ENCODE measurements around the gene PPFIBP2.
A peak's percentile ranks its signal among the peaks of the same experiment; 100 is the strongest.

The PPFIBP2 gene

DNA sequence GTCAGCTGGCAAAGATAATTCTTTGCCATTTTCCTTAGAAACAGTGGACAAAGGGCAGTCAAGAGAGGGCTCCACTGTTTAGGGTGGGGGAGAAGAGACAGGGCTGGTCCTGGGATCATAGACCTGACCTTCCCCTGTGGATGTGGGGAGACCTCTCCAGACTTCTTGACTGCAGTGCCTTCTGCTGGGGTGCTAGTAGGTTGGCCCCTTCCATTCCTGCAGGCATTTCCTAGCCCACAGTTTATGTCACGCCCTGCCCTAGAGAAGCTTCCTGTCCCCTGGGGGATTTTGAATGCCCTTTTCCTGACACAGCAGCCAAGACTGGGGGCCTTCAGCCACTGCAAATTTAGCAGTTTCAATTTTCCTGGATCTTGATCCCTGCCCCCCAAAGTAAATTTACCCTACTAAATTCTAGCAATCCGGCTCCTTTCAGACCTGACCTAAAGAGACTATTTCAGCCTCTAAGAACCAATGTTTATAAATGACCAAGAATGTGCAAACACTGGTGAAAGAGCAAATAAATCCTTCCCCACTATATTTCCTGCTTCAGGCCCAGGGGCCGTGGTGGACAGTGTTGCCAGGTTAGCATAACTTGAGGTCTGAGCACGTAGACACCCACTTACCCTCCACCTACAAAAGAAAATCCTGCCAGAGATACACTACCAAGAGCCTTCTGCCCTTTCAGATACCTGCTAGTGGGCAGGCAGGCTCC lies 58.4 kb downstream of the PPFIBP2 start:
- DNase-seq (ENCODE audit: low read depth, low spot score): no peak

DNA sequence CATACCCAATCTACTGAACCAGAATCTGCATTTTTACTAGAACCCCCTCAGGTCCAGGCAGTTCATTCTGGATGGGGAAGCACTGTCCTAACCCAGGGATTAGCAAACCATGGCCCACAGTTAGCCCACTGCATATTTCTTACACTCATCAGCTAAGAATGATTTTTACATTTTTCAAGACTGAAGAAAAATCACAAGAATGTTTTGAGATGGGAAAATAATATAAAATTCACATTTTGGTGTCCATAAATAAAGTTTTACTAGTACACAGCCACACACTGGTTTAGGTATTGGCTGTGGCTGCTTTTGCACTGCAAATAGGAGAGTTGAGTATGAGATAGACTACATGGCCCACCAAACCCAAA lies 59.4 kb downstream of the PPFIBP2 start:
- no peak overlapping the region for H3K4me3 ChIP-seq (ENCODE audit: low read length)
- DNase-seq (ENCODE audit: low read depth, low spot score): no peak

More for the DNA sequence above, 58.4 kb downstream of the PPFIBP2 start:
- H3K4me3 ChIP-seq (ENCODE audit: low read length): no peak overlapping the region

DNA sequence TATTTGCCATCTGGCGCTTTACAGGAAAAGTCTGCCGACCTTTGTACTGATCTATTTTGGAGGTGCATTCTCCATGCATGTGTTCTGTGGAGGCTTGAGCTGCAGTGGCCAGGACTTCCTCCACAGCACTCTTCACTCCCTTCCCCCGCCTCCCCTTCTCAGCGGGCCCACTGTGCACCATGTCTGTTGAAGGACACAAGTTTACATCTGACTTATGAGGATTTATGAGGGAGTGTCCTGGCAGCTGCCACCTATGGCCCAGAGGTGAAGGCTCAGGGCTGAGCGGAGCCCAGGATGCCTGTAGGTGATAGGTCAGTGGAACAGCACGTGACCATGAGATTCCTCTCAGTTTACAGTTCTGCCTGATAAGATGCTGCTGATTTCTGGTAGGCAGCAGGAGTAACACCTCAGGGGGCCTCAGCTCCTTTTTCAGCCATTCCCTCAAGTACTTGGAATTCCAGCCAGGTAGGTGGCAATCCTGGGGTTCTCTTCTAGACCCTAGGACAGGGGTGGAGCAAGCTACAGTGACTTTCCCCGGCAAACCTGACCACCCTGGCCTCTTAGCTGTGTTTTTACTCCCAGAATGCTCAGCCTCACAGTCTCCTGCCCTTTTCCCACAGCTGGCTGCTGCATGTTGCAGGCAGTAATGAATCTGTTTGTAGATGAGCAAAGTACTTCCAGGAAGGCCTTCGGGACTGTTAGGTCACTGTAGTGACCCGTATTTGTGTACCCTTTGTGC lies 59.9 kb downstream of the PPFIBP2 start:
- H3K4me3 ChIP-seq (ENCODE audit: low read length): no peak overlapping the region
- DNase-seq (ENCODE audit: low read depth, low spot score): no peak

DNA sequence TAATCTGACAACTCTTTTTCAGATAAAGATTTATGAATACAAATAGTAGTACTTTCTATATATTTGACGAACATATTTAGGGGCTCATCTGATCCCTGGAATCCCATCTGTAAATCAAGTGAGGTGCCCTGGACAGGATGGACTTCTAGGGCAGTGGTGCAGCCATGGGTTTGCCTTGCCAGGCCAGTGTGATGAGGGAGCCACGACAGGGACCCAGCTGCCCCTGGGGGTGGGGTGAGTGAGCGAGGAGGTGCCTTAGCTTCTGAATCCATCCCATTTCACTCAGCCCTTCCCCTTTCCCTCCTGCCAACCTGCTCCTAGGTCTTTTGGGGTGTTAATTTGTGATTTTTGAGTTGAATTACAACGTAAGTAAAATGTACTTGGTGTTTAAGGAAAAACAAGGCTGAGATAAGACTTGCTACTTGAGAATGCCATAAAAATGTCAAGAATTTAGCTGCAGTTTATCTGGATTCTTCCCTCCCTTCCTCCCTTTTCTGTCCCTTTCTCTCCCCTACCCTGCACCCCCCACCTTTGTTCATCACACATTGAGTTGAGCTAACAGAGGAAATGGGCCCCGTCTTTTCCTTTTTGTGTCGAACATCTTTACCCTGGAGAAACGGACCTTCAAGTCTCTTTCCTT lies 60.8 kb downstream of the PPFIBP2 start:
- no peak for DNase-seq (ENCODE audit: low read depth, low spot score)
- H3K4me3 ChIP-seq (ENCODE audit: low read length): no peak overlapping the region

DNA sequence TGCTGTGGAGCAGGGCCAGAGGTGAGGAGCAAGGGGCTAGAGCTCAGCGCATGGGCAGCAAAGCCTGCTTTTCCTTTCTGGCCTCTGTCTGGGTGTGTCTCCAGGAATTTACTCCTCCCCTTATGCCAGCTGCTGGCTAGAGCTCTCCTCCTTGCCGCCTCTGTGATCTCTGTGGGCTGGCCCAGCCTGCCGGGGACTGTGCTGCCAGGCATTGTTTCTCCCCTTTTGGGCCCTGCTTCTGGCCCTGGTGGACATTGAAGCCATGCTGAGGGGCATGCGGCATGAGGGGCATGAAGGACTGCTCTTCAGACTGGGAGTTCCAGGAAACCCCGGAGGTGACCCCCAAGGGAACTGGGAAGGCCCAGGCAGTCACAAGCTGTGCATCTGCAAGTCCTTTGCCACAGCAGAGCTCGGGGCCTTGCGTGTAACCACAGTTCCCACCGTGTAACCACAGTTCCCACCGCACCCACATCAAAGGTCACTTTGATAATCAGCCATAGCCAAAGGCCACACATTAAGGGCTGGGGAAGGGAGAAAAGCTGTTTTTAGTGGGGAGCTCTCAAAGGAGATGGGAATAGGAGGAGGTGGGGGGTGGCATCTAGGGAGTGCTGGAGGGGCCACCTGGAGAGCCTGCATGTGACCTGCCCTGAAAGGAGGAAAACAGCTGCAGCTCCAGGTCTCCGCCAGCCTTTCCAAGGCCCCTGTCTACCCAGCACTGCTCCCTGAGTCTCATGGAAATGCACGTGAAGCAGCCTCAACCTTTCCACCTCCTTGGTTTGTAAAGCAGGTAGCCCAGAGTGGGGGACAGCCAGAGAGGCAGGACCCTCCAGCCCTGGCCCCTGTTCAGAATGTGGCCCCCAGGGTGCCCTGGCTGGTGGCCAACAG lies 62.3 kb downstream of the PPFIBP2 start:
- peak; percentile 84 for DNase-seq (ENCODE audit: low read depth, low spot score)
- H3K4me3 ChIP-seq (ENCODE audit: low read length): no peak overlapping the region

DNA sequence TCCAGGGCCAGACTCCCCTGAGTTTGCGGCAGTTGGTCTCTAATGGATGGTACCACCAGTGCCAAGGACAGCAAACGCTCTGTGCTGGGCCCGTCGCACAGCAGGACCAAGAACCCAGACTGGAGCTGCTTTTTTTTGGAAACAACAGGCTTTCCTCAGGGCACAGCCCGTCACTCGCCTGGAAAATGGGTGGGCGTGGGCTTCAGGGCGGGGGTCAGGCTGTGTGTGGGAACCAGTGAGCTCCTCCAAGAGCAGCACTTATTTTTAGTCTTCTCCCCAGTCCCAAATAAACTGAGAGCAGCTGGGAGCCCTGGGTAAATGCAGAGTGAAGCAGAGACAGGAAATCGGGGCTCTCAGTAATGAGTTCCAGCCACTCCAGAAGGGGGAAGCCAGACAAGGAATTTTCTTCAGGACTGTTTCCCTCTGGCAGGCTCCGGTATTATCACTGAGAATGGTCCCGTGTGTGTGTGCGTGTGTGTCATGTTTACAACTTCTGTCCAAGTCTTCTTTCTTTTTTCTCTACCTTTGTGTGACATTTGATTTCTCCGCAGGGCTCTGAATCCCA lies 63.0 kb downstream of the PPFIBP2 start:
- no peak overlapping the region for H3K4me3 ChIP-seq (ENCODE audit: low read length)
- DNase-seq (ENCODE audit: low read depth, low spot score): no peak

DNA sequence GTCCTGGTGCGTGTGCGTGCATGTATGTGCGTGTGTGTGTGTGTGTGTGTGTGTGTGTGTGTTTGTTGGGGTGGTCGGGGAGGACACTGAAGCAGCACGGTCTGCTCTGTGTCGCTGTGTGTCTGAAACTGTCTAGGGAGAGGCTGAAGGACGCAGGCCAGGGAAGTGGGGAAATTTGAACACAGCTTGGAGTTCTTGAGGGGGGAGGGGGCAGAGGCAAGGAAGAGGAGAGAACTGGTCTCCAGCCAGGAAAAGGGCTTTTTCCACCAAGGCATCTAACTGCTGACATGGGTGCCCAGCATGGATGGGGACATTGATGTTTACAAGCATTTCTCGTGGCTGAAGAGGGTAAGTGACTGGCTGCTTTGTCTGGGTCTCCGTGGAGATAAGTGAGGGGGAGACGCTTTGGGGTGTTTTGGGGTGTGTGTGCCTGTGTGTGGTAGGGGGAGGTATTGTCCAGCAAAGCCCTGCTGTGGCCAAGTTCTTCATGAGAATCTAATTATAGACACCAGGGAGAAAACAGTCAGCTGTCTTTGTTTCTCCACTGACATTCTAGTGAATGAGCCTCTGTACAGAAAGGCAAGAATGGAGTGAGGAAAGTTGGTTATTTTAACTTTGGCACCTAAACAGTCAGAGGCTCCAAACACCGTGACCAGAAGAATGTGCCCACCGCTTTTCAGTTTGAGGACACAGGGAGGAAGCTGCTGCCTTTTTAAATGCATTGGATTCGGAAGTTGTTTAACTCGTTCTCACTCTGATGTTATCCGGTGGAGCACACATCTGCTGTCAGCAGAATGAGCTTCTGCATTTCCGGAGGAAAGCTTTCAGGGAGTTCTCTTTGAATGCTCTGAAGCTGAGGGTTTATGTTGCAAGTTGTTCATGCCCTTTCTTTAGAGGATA lies 63.7 kb downstream of the PPFIBP2 start:
- DNase-seq (ENCODE audit: low read depth, low spot score): peak; percentile 82
- H3K4me3 ChIP-seq (ENCODE audit: low read length): peak overlapping the region; percentile 30

DNA sequence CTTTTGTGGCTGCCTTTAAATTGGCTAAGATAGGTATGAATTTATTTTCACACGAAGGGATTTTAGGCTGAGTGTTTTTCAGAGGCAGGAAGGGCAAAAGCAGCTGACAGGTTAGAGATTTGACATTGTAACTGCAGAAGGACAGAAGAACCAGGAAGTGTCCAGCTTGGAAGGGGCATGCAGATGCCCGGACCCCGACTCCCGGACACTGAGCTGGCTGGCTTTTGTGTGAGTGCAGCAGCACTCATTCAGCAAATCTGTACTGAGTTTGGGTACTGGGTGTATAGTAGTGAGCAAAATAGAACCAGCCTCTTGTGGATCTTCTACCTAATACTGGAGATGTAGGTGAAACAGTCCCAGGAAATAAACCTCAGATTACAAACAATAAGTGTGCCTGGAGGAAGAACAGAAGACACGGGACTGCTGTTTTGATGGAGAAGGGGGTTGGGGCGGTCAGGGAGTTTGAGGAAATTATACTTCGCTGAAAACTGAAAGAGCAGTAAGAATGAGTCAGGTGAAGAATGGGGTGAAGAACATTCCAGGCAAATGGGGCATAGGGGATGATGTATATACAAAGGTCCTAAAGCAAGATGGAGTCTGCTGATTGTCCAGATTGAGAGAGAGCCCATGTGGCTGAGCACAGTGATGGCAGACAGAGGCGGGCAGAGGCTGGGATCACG lies 64.6 kb downstream of the PPFIBP2 start:
- H3K4me3 ChIP-seq (ENCODE audit: low read length): peak overlapping the region; percentile 30
- DNase-seq (ENCODE audit: low read depth, low spot score): no peak

DNA sequence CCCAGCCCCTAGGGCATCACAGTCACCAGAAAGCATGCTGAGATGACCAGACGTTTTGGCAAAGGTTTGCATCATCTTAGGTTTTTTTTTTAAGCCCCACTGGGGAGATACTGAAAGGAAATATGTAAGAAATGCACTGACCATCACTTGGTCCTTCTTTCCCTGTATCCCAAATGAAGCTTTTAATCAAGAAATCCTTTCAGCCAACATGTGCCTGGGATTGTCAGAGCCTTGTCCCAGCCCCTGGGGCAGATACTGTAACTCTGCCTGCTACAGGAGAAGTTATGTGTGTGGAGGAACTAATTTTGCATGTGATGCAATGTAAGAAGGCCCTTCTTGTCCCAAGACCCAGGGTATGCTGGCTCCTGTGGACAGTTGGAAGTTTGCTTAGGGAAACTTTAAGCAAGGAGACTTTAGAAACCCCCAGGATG lies 65.6 kb downstream of the PPFIBP2 start:
- H3K4me3 ChIP-seq (ENCODE audit: low read length): no peak overlapping the region
- DNase-seq (ENCODE audit: low read depth, low spot score): no peak

DNA sequence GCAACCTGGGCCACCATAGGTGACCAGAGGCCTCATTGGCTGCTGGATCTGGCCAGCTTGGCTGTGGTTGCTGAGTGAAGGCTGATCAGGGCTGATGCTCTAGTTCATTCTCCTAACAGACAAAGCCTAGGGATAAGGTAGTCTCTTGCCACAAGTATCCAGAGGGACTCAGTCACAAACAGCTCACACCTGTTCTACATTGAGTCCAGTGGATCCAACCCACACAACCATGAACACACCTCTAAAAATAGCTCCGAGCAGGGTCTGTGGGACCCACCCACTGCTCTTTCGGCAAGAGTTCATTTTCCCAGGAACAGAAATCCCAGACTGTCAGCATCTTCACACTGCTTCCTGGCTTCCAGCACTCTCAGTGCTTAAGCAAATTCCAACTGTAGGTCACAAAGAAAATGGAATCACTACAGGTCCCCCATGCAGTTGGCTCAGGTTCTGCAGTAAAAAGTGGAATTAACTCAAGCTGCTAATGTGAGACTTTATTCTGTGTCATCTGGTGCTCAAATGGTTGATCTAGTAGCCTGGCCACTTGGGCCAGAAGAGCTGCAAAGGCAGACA lies 67.3 kb downstream of the PPFIBP2 start:
- H3K4me3 ChIP-seq (ENCODE audit: low read length): no peak overlapping the region
- no peak for DNase-seq (ENCODE audit: low read depth, low spot score)

DNA sequence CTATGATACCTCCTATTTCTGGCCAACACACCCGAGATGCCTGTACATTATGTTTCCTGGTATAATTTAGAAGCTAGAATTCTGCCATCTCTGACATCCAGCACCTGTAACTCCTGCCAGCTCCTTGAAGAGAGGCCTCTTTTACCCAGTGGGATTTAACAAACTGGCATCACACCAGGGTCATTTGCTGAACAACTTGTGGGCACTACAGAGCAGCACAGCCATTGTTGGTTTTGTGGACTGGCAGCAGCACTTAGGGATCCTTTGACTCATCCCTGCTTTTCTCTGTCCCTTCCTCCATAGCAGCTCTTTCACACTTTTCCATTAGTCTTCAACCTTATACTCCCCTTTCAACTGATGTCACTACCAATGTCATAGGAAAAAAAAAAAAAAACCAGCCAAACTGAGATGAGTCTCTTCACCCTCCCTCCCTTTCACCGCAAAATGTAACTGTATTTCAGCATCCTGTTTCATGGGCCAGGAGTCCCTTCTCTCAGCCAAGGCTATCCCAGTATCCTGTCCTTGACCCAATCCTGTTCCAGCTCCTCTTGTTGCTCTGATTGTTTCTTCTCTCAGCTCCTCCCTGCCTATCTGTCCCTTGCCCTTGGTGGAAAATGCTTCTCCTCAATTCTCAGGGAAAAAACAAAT lies 68.7 kb downstream of the PPFIBP2 start:
- H3K4me3 ChIP-seq (ENCODE audit: low read length): no peak overlapping the region
- DNase-seq (ENCODE audit: low read depth, low spot score): no peak

DNA sequence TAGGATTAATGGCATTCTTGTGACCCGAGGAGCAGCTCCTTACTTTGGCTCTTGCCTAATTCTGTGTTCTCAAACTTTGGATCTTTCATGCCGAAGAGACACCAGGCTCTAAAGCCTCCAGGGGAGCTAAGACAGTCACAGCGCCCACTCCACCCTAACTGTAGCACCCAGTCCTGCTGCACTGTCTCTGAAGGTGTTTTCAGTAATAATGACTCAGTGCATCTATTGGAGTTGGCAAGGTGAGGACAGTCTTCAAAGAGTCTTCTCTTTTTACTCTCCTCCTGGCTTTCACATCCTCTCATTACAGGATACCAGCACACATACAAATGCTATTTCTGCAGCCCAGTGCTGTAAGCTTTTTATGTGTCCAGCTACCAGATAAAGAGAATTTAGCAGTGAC lies 69.4 kb downstream of the PPFIBP2 start:
- no peak for DNase-seq (ENCODE audit: low read depth, low spot score)
- H3K4me3 ChIP-seq (ENCODE audit: low read length): no peak overlapping the region

DNA sequence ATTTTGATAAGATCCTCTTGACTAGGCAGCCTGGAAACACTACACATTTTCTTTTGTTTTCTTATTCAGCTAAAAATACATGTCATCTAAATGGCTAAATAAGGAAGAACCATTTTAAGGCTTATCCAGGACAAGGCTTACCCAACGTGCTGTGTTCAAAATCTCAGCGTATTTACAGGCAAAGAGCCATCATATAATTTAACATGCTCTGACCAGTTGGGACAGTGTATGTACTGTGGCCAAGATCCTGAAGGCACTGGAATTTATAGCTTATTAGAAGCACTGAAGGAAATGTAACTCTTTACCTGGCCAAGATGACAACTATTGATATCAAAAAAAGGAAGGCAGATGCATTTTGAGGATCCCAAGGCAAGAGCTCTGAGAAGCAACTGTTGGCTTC lies 71.1 kb downstream of the PPFIBP2 start:
- no peak overlapping the region for H3K4me3 ChIP-seq (ENCODE audit: low read length)
- no peak for DNase-seq (ENCODE audit: low read depth, low spot score)

DNA sequence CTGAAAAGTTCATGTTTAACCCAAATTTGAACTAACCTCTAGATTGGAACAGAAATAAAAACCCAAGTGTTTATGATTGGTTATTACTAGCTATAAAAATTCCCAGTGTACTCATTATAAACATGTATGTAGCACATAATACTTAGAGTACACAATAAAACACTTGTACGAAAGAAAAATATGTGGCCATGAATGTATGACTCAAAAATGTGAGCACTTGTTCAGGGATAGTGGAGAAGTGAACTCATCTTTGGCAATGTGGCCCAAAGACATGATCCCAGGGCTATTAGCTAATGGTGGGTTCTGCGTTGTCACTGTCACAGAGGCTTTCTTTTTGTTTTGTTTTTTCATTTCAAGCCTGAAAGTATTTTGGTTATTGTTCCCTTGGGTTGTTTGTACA lies 72.0 kb downstream of the PPFIBP2 start:
- DNase-seq (ENCODE audit: low read depth, low spot score): no peak

DNA sequence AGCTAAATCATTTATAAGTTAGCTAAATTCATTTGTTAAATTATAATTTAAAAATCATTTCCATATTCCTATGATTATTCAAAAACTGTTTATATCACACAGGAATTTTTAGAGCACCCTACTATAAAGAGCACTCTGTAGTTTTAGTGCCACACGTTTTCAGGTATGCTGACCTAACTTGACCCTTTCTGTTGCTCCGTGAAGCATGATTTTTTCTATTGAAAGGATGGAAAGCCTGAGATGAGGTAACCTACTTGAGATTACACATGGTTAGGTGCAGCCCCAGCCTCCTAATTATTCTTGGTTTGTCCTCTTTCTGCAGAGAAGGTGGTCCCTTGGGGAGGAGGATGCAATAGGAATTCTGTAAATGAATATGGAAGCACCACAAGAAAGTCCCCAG lies 72.6 kb downstream of the PPFIBP2 start:
- H3K4me3 ChIP-seq (ENCODE audit: low read length): no peak overlapping the region
- DNase-seq (ENCODE audit: low read depth, low spot score): no peak

More for the DNA sequence above, 72.0 kb downstream of the PPFIBP2 start:
- H3K4me3 ChIP-seq (ENCODE audit: low read length): no peak overlapping the region

DNA sequence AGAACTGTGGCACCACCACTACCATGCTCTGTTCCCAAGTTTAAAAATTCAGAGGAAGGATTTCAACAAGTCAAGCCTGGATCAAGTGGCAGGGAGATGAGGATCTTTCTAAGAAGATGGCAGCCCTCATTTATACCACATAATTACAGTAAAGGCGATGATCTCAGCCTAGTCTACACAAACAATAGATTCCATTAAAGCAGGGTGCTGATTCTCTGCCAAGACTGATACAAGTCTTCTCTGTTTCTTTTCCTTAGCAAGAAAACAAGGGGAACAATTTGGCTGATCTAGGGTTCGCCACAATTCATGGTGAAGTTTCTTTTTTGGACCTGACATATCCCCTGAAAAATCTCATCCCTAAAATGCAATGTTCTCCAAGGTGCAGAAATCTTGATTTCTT lies 73.9 kb downstream of the PPFIBP2 start:
- no peak for DNase-seq (ENCODE audit: low read depth, low spot score)
- H3K4me3 ChIP-seq (ENCODE audit: low read length): no peak overlapping the region

DNA sequence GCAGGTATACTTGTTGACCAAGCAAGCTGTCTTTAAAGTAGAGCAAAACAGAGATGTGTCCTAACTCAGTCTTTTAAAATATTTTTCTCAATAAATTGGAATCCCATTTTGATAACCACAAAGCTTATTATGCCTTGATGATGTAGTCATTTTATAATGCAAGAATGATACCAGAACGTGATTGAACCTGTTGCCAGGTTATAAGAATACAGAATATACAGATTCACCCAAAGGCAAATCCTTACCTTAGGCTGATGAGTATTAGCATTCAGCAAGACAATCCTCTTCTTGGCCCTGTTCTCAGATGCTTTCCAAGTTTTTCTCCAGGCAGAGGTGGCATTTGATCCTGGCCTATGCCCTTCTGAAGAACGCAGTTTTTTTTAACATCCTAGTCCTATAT lies 76.1 kb downstream of the PPFIBP2 start:
- no peak for DNase-seq (ENCODE audit: low read depth, low spot score)
- H3K4me3 ChIP-seq (ENCODE audit: low read length): no peak overlapping the region
